HepG2 (cell line): ENCODE data around the gene CYP26B1. TPM values are rescaled to one million over a fixed set of nuclear protein-coding genes. Genes with fewer than 3 reads are reported as not detected.

Experiments
- ATAC-seq: fragments of 200-7000 bp; cut with Tn5 transposase; 3 replicates; pipeline ENCODE4 v1.9.1; 2020; ENCODE audit warnings: mild to moderate bottlenecking, moderate library complexity
- BruUV-seq: library from RNA; stranded (reverse); fragments of 400-500 nt; replicated peaks from 2 replicates; lab custom pipeline; 2021; lab: Mats Ljungman, UMichigan
- CTCF ChIA-PET: fragments of 300-600 bp; formaldehyde crosslinking; extraction: SDS; loops from one replicate; lab custom pipeline; 2021; ENCODE audit warnings: low total read pairs, inconsistent platforms, low intra/inter-chr PET ratio; lab: Yijun Ruan, JAX
- POLR2A ChIA-PET: fragments of 350-600 bp; sonication (Branson Sonifier 250); formaldehyde crosslinking; loops from one replicate; lab custom pipeline; 2020; ENCODE audit warnings: antibody characterized with exemption, inconsistent platforms; lab: Yijun Ruan, JAX
- DNase-seq: peaks from one replicate; pipeline ENCODE4 v3.0.0-alpha.2; 2015; ENCODE audit warnings: low spot score
- FAIRE-seq: peaks from 3 replicates; lab custom pipeline; 2011; peaks lifted over from hg19 to GRCh38; lab: Jason Lieb, UNC
- H2AFZ ChIP-seq: one replicate; pipeline ENCODE4 v1.6.1; 2011; ENCODE audit warnings: low read length, inconsistent platforms
- H3K27ac ChIP-seq: fragments of 300-600 bp; 3 replicates; pipeline ENCODE4 v1.8.0; 2011; ENCODE audit warnings: mixed run types, mild to moderate bottlenecking, mixed read lengths, low read length, inconsistent platforms; ENCODE audit not compliant: insufficient read depth; ENCODE audit errors: extremely low read length
- H3K27me3 ChIP-seq, 2 experiments: fragments of 200-600 bp in 1 of 2; 2 replicates in 1 of 2; 3 replicates in 1 of 2; pipeline versions ENCODE4 v1.6.0 to v1.8.0; 2011; ENCODE audit warnings: low read length in 2 of 2, mild to moderate bottlenecking in 2 of 2, moderate library complexity in 2 of 2, inconsistent platforms in 1 of 2; ENCODE audit not compliant: insufficient read depth in 2 of 2, control insufficient read depth in 1 of 2
- H3K36me3 ChIP-seq, 2 experiments: fragments of 200-600 bp in 1 of 2; replicated peaks in 1 of 2; 2 replicates in 1 of 2; 3 replicates in 1 of 2; pipeline versions ENCODE4 v1.5.1 to v1.8.0; 2011; ENCODE audit warnings: low read length in 2 of 2, inconsistent platforms in 1 of 2; ENCODE audit not compliant: insufficient read depth in 2 of 2, control insufficient read depth in 1 of 2
- H3K4me1 ChIP-seq: 2 replicates; pipeline ENCODE4 v1.5.1; 2012; ENCODE audit warnings: low read length, inconsistent platforms; ENCODE audit not compliant: insufficient read depth
- H3K4me2 ChIP-seq: 2 replicates; pipeline ENCODE4 v1.6.0; 2011; ENCODE audit warnings: low read depth, low read length, inconsistent platforms
- H3K4me3 ChIP-seq, 3 experiments: fragments of 200-600 bp in 1 of 3; sonication (generic), shearing (Covaris generic) in 1 of 3; replicated peaks in 1 of 3; 2 replicates each; pipeline ENCODE4 v1.5.1; 2011 to 2016; ENCODE audit warnings: low read length in 3 of 3, inconsistent platforms in 2 of 3, low read depth in 2 of 3, mild to moderate bottlenecking in 2 of 3, control low read depth in 1 of 3, mixed read lengths in 1 of 3; ENCODE audit not compliant: insufficient read depth in 1 of 3
- H3K79me2 ChIP-seq: one replicate; pipeline ENCODE4 v1.6.1; 2011; ENCODE audit warnings: low read length, inconsistent platforms; ENCODE audit not compliant: insufficient read depth
- H3K9ac ChIP-seq: 2 replicates; pipeline ENCODE4 v1.6.0; 2011; ENCODE audit warnings: mild to moderate bottlenecking, low read depth, low read length, inconsistent platforms; ENCODE audit not compliant: insufficient read depth
- H3K9me3 ChIP-seq: 2 replicates; pipeline ENCODE4 v1.5.1; 2012; ENCODE audit warnings: mild to moderate bottlenecking, low read length
- H4K20me1 ChIP-seq: 2 replicates; pipeline ENCODE4 v1.6.0; 2011; ENCODE audit warnings: inconsistent platforms, mild to moderate bottlenecking, low read length, moderate library complexity; ENCODE audit not compliant: insufficient read depth
- CCAR2 ChIP-seq: fragments of 200-400 bp; formaldehyde crosslinking; optimal IDR thresholded peaks from 2 replicates; pipeline ENCODE3; 2018; ENCODE audit warnings: low read depth, mild to moderate bottlenecking, low read length, moderate library complexity
- NFE2L2 ChIP-seq: fragments of 150-350 bp; IDR thresholded peaks from 2 replicates; pipeline ENCODE4 v1.6.1; 2014; ENCODE audit warnings: low read length
- ZFP41 ChIP-seq: sonication (generic); formaldehyde crosslinking; IDR thresholded peaks from 2 replicates; pipeline ENCODE4 v1.4.0; 2020; ENCODE audit warnings: mild to moderate bottlenecking, missing genetic modification reagents, borderline replicate concordance
- ZNF441 ChIP-seq: sonication (generic); formaldehyde crosslinking; IDR thresholded peaks from 2 replicates; pipeline ENCODE4 v1.7.0; 2021; ENCODE audit warnings: missing genetic modification reagents, borderline replicate concordance
- WGBS: methylation state at CpG from one replicate; pipeline ENCODE4 v1.1.6; 2017; ENCODE audit warnings: low lambda C conversion rate; 5-methylcytosine and 5-hydroxymethylcytosine counted together
- in situ Hi-C: cut with HindIII; loops from 2 replicates; pipeline ENCODE4 v1.10.0; 2017; ENCODE audit warnings: low pct_unique_long_range_greater_than_20kb; ENCODE audit not compliant: extremely low pct_ligation_motif_present
- intact Hi-C: fragments of 100-400 bp; cut with micrococcal nuclease; formaldehyde crosslinking; loops from one replicate; pipeline ENCODE4 v1.10.0; 2022; ENCODE audit not compliant: unreplicated experiment
- polyA plus RNA-seq, 8 experiments: library from polyadenylated mRNA; depleted of rRNA in 3 of 8; stranded (reverse) in 7 of 8; unstranded in 1 of 8; fragments of >200 nt; fragmentation: Illumina TruSeq in 4 of 8; extraction: Trizol in 4 of 8; gene quantifications; 2 replicates each; pipeline versions ENCODE4 v1.2.1 to v1.2.3, GENCODE V29; 2011 to 2016; ENCODE audit warnings: low read depth in 4 of 8, missing spikeins in 1 of 8, mixed read lengths in 1 of 8; ENCODE audit not compliant: insufficient read depth in 1 of 8
- total RNA-seq, 5 experiments: library from RNA; depleted of rRNA; stranded (reverse); fragments of >200 nt; fragmentation: Illumina TruSeq; extraction: Trizol; gene quantifications; 2 replicates each; pipeline ENCODE4 v1.2.3, GENCODE V29; 2016; ENCODE audit warnings: low read depth in 1 of 5

CYP26B1 gene
- total and polyA plus RNA-seq, 2 of the 13 experiments (the other 11 are each of a cell fraction or from before 2014, with no cell fraction given): 0.05 to 0.07 TPM

DNA sequence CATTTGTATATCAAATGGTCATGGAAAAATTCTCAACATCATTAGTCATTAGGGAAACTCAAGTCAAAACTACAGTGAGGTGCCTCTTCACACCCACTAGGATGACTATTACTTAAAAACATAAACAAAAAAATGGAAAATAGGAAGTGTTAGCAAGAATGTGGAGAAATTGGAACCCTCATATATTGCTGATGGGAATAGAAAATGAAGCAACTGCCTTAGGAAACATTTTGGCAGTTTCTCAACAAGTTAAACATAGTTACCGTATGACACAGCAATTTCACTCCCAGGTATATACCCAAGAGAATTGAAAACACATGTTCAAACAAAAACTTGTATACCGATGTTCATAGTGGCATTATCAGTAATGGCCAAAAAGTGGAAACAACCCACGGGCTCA lies 18.1 kb upstream of the CYP26B1 start:
- H2AFZ ChIP-seq: no peak overlapping the region
- H3K27ac ChIP-seq: no peak overlapping the region
- in situ Hi-C loops (no loop called here), intact Hi-C loops (no loop called here)
- H4K20me1 ChIP-seq: no peaks in the 10 kb centered on the region
- BruUV-seq: no TSS peak
- WGBS: 2% methylated on average over 3 of the region's 3 CpGs
- ATAC-seq (no peak), FAIRE-seq (no peak), DNase-seq (no peak)
- H3K4me3 ChIP-seq: no peak overlapping the region
- H3K27me3 ChIP-seq: peaks cover 0 to 6% of the 10 kb centered on the region in 2 experiments; a peak in 2 of 5 replicates
- no peak overlapping the region for H3K9ac ChIP-seq
- no peak overlapping the region for H3K4me2 ChIP-seq
- H3K9me3 ChIP-seq: no peaks in the 10 kb centered on the region
- H3K4me1 ChIP-seq: no peaks in the 10 kb centered on the region
- no peaks in the 10 kb centered on the region for H3K79me2 ChIP-seq
- POLR2A ChIA-PET: no interaction called here
- TF ChIP-seq ZFP41 (CRISPR knock-in tag): no peak
- peak; percentile 40; the same call in 1 of the 2 replicates for TF ChIP-seq NFE2L2
- CTCF ChIA-PET: no interaction called here
- no peaks in the 10 kb centered on the region for H3K36me3 ChIP-seq

DNA sequence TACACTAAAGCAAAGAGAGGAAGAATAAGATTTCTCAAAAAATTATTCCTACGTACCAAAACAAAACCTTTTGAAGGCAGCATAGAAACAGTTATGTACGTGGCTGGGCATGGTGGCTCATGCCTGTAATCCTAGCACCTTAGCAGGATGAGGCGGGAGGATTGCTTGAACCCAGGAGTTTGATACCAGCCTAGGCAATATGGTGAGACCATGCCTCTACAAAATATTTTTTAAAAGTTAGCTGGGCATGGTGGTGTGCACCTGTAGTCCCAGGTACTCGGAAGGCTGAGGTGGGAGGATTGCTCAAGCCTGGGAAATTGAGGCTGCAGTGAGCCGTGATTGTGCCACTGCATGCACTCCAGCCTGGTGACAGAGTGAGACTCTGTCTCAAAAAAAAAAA lies 14.9 kb upstream of the CYP26B1 start:
- Histone ChIP-seq H3K4me2 (no peak overlapping the region), H3K27ac (no peak overlapping the region), H3K4me3 (no peak overlapping the region), H4K20me1 (no peaks in the 10 kb centered on the region; the same call in 1 of the 2 replicates), H3K9ac (no peak overlapping the region), H3K36me3 (no peaks in the 10 kb centered on the region), H3K79me2 (no peaks in the 10 kb centered on the region), H2AFZ (no peak overlapping the region), H3K9me3 (no peaks in the 10 kb centered on the region), H3K27me3 (peaks cover 2 to 38% of the 10 kb centered on the region in 2 experiments; a peak in 4 of 5 replicates), H3K4me1 (no peaks in the 10 kb centered on the region)
- no peak for FAIRE-seq
- no TSS peak for BruUV-seq
- CTCF ChIA-PET: no interaction called here
- 29% methylated on average over 5 of the region's 5 CpGs for WGBS
- DNase-seq: no peak
- POLR2A ChIA-PET: no interaction called here
- in situ Hi-C loops (no loop called here), intact Hi-C loops (no loop called here)
- TF ChIP-seq ZNF441 (CRISPR knock-in tag): no peak
- no peak for TF ChIP-seq CCAR2
- ATAC-seq: no peak
